ENCODE measurements around the gene PACS2.

- TF ChIP-seq CTCF (IDR thresholded peaks at IDR 0.05) (no peak), POLR2A (IDR thresholded peaks at IDR 0.05) (no peak)
Observed at GRCh38 chr14:105368426-105368825, 53.9 kb downstream of the PACS2 start.
